Activated naive CD4-positive, alpha-beta T cell (primary cell): ENCODE data around the gene OR6C76.

Source experiments
- DNase-seq, 4 experiments: peaks; one replicate each; lab custom pipeline; 2025; lab: John Stamatoyannopoulos, UW

Gene OR6C76

GRCh38 chr12:55469291-55469690, 43.2 kb downstream of the OR6C76 start:
- DNase-seq = no peak

DNA sequence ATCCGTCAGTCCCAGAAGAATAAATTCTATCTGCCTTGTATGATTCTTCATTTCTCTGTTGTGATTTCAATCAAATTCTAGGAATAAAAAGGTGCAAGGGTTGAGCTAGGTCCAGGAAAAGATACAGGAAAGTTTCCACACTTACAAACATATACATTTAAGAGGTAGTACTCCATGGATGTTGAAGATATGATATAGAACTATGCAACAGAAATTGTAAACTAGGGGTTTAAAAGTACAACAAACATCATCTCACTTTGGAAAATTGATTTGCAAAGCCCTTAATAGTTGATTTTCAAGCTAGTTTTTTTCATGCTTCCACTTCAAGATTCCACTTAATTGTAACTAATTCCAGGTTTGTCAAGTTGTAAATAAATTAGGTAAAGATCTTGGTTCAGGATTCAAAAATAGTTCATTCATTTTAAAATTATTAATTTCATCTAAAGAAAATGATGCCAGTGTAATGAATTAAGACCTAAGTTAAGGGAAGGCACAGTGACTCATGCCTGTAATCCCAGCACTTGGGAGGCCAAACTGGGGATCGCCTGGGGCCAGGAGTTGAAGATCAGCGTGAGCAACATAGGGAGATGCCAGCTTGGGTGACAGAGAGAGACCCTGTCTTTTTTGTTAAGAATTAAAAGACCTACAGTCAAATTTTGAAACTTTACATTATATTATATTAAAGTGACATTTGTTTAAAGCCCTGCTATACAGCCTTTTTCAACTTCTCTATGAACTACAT, 44.2 kb downstream of the OR6C76 start, which contains the start of gene OR6C70:
Gene OR6C70, minus strand, starts transcription at position 51 of the 742 bp plus-strand sequence. Its CDS starts 0 bp downstream, at position 51.
- no peak for DNase-seq

- no peak for DNase-seq
These were observed 46.2 kb downstream of the OR6C76 start for GRCh38 chr12:55472264-55472663.
